Stomach (tissue), 9 donors: Measurements from ENCODE around the gene FBRSL1. TPM values are rescaled to one million over a fixed set of nuclear protein-coding genes. Genes with fewer than 3 reads are reported as not detected.

ENCODE experiments used
- DNase-seq, 2 donors: peaks; one replicate each; pipeline versions ENCODE4 v3.0.0 to v3.0.0-alpha.2; 2013 to 2019
- H3K27ac ChIP-seq, 5 donors: fragments of 200-600 bp in 4 of 5; sonication (generic) in 4 of 5; one replicate each; pipeline ENCODE4 v1.5.1; 2013 to 2019; ENCODE audit warnings: mild to moderate bottlenecking in 1 of 5, moderate library complexity in 1 of 5
- H3K27me3 ChIP-seq, 3 donors: fragments of 200-600 bp; sonication (generic); one replicate each; pipeline ENCODE4 v1.5.1; 2017 to 2019; ENCODE audit warnings: mixed run types in 1 of 3
- H3K36me3 ChIP-seq, 4 donors: fragments of 200-600 bp; sonication (generic); 1 replicate in 3 of 4; 2 replicates in 1 of 4; pipeline ENCODE4 v1.5.1; 2016 to 2019
- H3K4me1 ChIP-seq, 4 donors: fragments of 200-600 bp; sonication (generic); one replicate each; pipeline ENCODE4 v1.5.1; 2016 to 2019
- H3K4me3 ChIP-seq, 4 donors: fragments of 200-600 bp; sonication (generic) in 3 of 4; one replicate each; pipeline ENCODE4 v1.5.1; 2016 to 2019; ENCODE audit warnings: mild to moderate bottlenecking in 1 of 4
- H3K9me3 ChIP-seq, 4 donors: fragments of 200-600 bp; sonication (generic); one replicate each; pipeline ENCODE4 v1.5.1; 2016 to 2019
- EP300 ChIP-seq: sonication (generic); formaldehyde crosslinking; IDR thresholded peaks from one replicate; pipeline ENCODE4 v1.6.1; 2017; ENCODE audit warnings: antibody characterized with exemption
- POLR2A ChIP-seq, 4 donors: fragments of 450-650 bp; IDR thresholded peaks; one replicate each; pipeline ENCODE4 v1.6.1; 2016; ENCODE audit warnings: antibody characterized with exemption in 4 of 4, control low read depth in 2 of 4, mild to moderate bottlenecking in 1 of 4, moderate library complexity in 1 of 4
- POLR2AphosphoS5 ChIP-seq, 3 donors: sonication (generic); formaldehyde crosslinking; IDR thresholded peaks; one replicate each; pipeline ENCODE4 v1.6.1; 2016; ENCODE audit warnings: antibody characterized with exemption in 3 of 3
- WGBS, 5 donors: extraction: QIAGEN DNeasy Blood & Tissue Kit in 3 of 5; methylation state at CpG; one replicate each; pipeline versions ENCODE4 v1.1.5 to v1.1.7; 2013 to 2018; 5-methylcytosine and 5-hydroxymethylcytosine counted together
- intact Hi-C: fragments of 100-400 bp; cut with DNase I; formaldehyde crosslinking; loops from one replicate; pipeline ENCODE4 v1.15.1; 2023; ENCODE audit warnings: low total_unique reads
- polyA plus RNA-seq, 3 donors: library from polyadenylated mRNA; stranded (reverse); fragments of 200-250 nt; gene quantifications; one replicate each; pipeline ENCODE4 v1.2.3, GENCODE V29; 2013
- total RNA-seq, 5 donors: library from RNA; depleted of rRNA; stranded (reverse); fragments of >200 nt; gene quantifications; one replicate each; pipeline versions ENCODE4 v1.1.0 to v1.2.3, GENCODE V29; 2014 to 2016
- TF ChIP-seq, protein P1 (sequence below), 7 experiments: fragments of 450-650 bp in 4 of 7; fragments of 200-600 bp in 3 of 7; sonication (generic) in 3 of 7; IDR thresholded peaks; one replicate each; pipeline ENCODE4 v1.5.1; 2016 to 2019; ENCODE audit warnings: antibody characterized with exemption in 7 of 7, control low read depth in 2 of 7, mild to moderate bottlenecking in 1 of 7
- donor health status: healthy with polysubstance abuse.
- donor health status: Bipolar disorder and iron deficiency.
- donor health status: healthy.

Gene FBRSL1
- total and polyA plus RNA-seq, 8 donors, result 5.3 to 110 (median 15.7) TPM

DNA sequence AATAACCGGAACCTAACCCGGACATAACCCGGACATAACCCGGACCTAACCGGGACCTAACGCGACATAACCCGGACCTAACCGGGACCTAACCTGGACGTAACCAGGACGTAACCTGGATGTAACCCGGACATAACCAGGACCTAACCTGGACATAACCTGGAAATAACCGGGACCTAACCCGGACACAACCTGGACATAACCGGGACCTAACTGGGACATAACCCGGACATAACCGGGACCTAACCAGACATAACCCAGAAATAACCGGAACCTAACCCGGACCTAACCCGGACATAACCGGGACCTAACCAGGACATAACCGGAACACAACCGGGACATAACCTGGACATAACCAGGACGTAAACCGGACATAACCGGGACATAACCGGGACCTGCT lies 6.7 kb upstream of the FBRSL1 start:
- peaks cover 0 to 2% (median under 1%) of the 10 kb centered on the region in 4 donors for H3K4me1 ChIP-seq
- intact Hi-C loops, result no loop called here
- H3K9me3 ChIP-seq, result no peaks in the 10 kb centered on the region
- no peak overlapping the region for H3K4me3 ChIP-seq
- 94 to 97% (median 95%) methylated on average over 27 of the region's 27 CpGs for WGBS, 5 donors
- H3K36me3 ChIP-seq, result no peaks in the 10 kb centered on the region
- H3K27me3 ChIP-seq, result peaks cover 0 to 34% (median 5%) of the 10 kb centered on the region in 3 donors
- TF ChIP-seq, protein P1, sequence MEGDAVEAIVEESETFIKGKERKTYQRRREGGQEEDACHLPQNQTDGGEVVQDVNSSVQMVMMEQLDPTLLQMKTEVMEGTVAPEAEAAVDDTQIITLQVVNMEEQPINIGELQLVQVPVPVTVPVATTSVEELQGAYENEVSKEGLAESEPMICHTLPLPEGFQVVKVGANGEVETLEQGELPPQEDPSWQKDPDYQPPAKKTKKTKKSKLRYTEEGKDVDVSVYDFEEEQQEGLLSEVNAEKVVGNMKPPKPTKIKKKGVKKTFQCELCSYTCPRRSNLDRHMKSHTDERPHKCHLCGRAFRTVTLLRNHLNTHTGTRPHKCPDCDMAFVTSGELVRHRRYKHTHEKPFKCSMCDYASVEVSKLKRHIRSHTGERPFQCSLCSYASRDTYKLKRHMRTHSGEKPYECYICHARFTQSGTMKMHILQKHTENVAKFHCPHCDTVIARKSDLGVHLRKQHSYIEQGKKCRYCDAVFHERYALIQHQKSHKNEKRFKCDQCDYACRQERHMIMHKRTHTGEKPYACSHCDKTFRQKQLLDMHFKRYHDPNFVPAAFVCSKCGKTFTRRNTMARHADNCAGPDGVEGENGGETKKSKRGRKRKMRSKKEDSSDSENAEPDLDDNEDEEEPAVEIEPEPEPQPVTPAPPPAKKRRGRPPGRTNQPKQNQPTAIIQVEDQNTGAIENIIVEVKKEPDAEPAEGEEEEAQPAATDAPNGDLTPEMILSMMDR (IDR thresholded peaks at IDR 0.05), result no peak
- TF ChIP-seq EP300 (no peak), POLR2AphosphoS5 (IDR thresholded peaks at IDR 0.05) (no peak)
- DNase-seq, result no peak
- no peak overlapping the region for H3K27ac ChIP-seq

DNA sequence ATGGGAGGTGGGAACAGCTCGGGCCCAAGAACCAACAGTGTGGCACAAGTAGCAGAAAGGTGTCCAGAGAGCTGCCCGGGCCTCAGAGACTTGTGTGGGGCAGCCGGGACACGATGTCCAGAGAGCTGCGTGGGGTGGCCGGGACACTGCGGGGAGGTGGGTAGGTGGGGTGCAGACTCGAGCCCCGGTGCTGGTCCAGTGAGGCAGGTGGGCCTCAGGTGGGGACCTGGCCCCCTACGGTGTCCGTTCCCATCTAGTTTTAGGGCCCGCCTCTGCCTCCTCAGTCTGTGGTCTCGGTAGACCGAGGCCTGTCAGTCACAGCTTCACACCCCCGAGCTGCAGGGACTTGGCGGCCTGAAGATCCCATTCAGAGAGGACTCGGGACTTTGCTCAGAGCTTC lies 6.3 kb upstream of the FBRSL1 start:
- no peak for DNase-seq
- intact Hi-C loops, result no loop called here
- TF ChIP-seq EP300 (no peak), POLR2AphosphoS5 (IDR thresholded peaks at IDR 0.05) (no peak), POLR2A (IDR thresholded peaks at IDR 0.05) (no peak)
- TF ChIP-seq, protein P1 (IDR thresholded peaks at IDR 0.05), result no peak
- WGBS, 5 donors, result 84 to 94% (median 90%) methylated on average over 12 to 17 of the region's 17 CpGs
- Histone ChIP-seq H3K4me1 (peaks cover 0 to 6% (median 4%) of the 10 kb centered on the region in 4 donors), H3K27ac (no peak overlapping the region), H3K27me3 (peaks cover 0 to 34% (median 5%) of the 10 kb centered on the region in 3 donors), H3K36me3 (no peaks in the 10 kb centered on the region), H3K9me3 (no peaks in the 10 kb centered on the region), H3K4me3 (no peak overlapping the region)

DNA sequence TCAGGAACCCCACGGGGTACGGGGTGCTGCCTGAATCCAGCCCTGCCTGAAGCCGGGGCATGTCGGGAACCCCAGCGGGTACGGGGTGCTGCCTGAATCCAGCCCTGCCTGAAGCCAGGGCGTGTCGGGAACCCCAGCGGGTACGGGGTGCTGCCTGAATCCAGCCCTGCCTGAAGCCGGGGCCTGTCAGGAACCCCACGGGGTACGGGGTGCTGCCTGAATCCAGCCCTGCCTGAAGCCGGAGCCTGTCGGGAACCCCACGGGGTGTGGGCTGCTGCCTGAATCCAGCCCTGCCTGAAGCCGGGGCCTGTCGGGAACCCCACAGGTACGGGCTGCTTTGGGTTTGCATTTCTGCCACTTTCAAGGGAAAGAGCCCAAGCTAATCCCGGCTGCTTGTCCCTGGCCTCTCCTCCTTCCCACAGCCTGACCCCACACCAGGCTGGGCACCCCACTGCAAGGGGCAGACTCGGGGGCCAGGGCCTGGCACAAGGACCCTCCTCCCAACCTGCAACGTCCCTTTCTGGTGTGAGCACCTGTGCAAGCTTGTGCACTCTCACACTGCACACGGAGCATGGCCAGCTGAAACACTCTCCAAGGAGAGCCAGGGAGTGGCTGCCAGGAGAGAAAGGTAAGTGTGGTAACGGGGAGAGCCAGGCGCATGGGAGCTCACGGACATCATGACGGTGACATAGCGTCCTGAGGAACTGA lies 5.6 kb upstream of the FBRSL1 start:
- Histone ChIP-seq H3K36me3 (no peaks in the 10 kb centered on the region), H3K27me3 (peaks cover 0 to 32% (median 5%) of the 10 kb centered on the region in 3 donors), H3K4me3 (no peak overlapping the region), H3K27ac (no peak overlapping the region), H3K4me1 (peaks cover 6 to 13% (median 11%) of the 10 kb centered on the region in 4 donors), H3K9me3 (no peaks in the 10 kb centered on the region)
- no peak for DNase-seq
- WGBS, 5 donors, result 82 to 86% (median 84%) methylated on average over 16 to 28 of the region's 28 CpGs
- TF ChIP-seq, protein P1 (IDR thresholded peaks at IDR 0.05), result no peak
- TF ChIP-seq POLR2AphosphoS5 (IDR thresholded peaks at IDR 0.05), result no peak
- TF ChIP-seq EP300, result no peak
- no peak for TF ChIP-seq POLR2A (IDR thresholded peaks at IDR 0.05)
- intact Hi-C loops, result no loop called here

DNA sequence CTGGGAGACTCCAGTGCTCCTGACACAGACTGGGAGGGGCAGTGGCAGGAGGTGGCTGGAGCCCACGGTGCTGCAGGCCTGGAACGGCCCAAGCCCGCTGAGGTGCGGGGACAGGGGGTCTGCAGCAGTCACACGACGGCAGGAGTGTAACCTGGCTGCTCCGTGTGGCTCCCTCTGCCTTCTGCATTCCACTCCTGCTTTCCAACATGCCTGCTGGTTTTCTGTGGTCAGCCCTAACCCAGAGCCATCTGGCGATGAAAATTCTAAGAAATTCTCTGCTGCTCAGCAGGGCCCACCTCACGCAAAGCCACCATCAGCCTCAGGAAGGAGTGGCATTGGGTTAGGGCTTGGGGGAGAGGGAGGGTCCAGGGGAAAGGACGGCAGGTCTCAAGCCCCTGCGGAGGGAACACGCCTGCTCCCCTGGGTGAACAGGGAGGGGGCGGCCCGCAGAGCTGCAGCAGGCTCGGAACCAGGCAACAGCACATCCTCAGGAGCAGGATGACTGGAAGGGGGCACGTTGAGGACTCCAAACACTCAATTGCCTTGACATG lies 5.0 kb upstream of the FBRSL1 start:
- no peak for DNase-seq

More for the DNA sequence above, 5.0 kb upstream of the FBRSL1 start:
- H3K4me3 ChIP-seq, result no peak overlapping the region
- no peaks in the 10 kb centered on the region for H3K9me3 ChIP-seq
- intact Hi-C loops, result no loop called here
- no peak overlapping the region for H3K27ac ChIP-seq
- H3K4me1 ChIP-seq, result peaks cover 8 to 16% (median 13%) of the 10 kb centered on the region in 4 donors
- WGBS, 5 donors, result 62 to 70% (median 68%) methylated on average over 9 to 16 of the region's 16 CpGs
- TF ChIP-seq POLR2A (IDR thresholded peaks at IDR 0.05) (no peak), POLR2AphosphoS5 (IDR thresholded peaks at IDR 0.05) (no peak), EP300 (no peak)
- TF ChIP-seq, protein P1 (IDR thresholded peaks at IDR 0.05), result no peak
- peaks cover 0 to 25% (median 5%) of the 10 kb centered on the region in 3 donors for H3K27me3 ChIP-seq
- no peaks in the 10 kb centered on the region for H3K36me3 ChIP-seq
